H9 (cell line): Measurements from ENCODE around the gene ANAPC2. TPM values are rescaled to one million over a fixed set of nuclear protein-coding genes. Genes with fewer than 3 reads are reported as not detected.

Experiments used
- DNase-seq: peaks from one replicate; pipeline ENCODE4 v3.0.0-alpha.2; 2017
- H2AFZ ChIP-seq: one replicate; pipeline ENCODE4 v1.6.1; 2013; ENCODE audit warnings: mild to moderate bottlenecking, low read length, control low read depth, moderate library complexity
- H2AK5ac ChIP-seq: 2 replicates; pipeline ENCODE4 v1.6.1; 2013; ENCODE audit warnings: low read length, control low read depth, mixed read lengths; ENCODE audit not compliant: insufficient read length
- H2BK120ac ChIP-seq: one replicate; pipeline ENCODE4 v1.6.1; 2013; ENCODE audit warnings: low read depth, mild to moderate bottlenecking, low read length, control low read depth, inconsistent platforms; ENCODE audit not compliant: poor library complexity, severe bottlenecking
- H2BK12ac ChIP-seq: 2 replicates; pipeline ENCODE4 v1.6.1; 2013; ENCODE audit warnings: low read length, control low read depth, mixed read lengths, low read depth; ENCODE audit not compliant: insufficient read length
- H2BK15ac ChIP-seq: 2 replicates; pipeline ENCODE4 v1.6.1; 2013; ENCODE audit warnings: low read depth, low read length, control low read depth
- H2BK20ac ChIP-seq: one replicate; pipeline ENCODE4 v1.6.1; 2013; ENCODE audit warnings: low read depth, mild to moderate bottlenecking, low read length, control low read depth, inconsistent platforms; ENCODE audit not compliant: poor library complexity, severe bottlenecking
- H2BK5ac ChIP-seq: 2 replicates; pipeline ENCODE4 v1.6.1; 2013; ENCODE audit warnings: low read length, control low read depth, mixed read lengths; ENCODE audit not compliant: insufficient read length
- H3K14ac ChIP-seq: 2 replicates; pipeline ENCODE4 v1.6.1; 2013; ENCODE audit warnings: low read length, control low read depth; ENCODE audit not compliant: insufficient read depth
- H3K18ac ChIP-seq: 2 replicates; pipeline ENCODE4 v1.6.1; 2013; ENCODE audit warnings: low read depth, mild to moderate bottlenecking, mixed read lengths, low read length, control low read depth; ENCODE audit not compliant: insufficient read length
- H3K23ac ChIP-seq: 2 replicates; pipeline ENCODE4 v1.6.1; 2013; ENCODE audit warnings: low read length, control low read depth, mixed read lengths, low read depth; ENCODE audit not compliant: insufficient read length
- H3K23me2 ChIP-seq: 2 replicates; pipeline ENCODE4 v1.6.1; 2013; ENCODE audit warnings: low read depth, mild to moderate bottlenecking, mixed read lengths, low read length, control low read depth; ENCODE audit not compliant: insufficient read length, poor library complexity, severe bottlenecking
- H3K27ac ChIP-seq: 2 replicates; pipeline ENCODE4 v1.5.1; 2013; ENCODE audit warnings: low read length, control low read depth, mixed read lengths, low read depth; ENCODE audit not compliant: insufficient read length
- H3K27me3 ChIP-seq: 2 replicates; pipeline ENCODE4 v1.6.1; 2013; ENCODE audit warnings: low read length, control low read depth, inconsistent platforms; ENCODE audit not compliant: insufficient read depth
- H3K4ac ChIP-seq: 2 replicates; pipeline ENCODE4 v1.6.1; 2013; ENCODE audit warnings: low read depth, mild to moderate bottlenecking, control low read depth, inconsistent platforms, low read length, moderate library complexity
- H3K4me1 ChIP-seq: 2 replicates; pipeline ENCODE4 v1.6.1; 2013; ENCODE audit warnings: low read length, control low read depth, inconsistent platforms; ENCODE audit not compliant: insufficient read depth
- H3K4me2 ChIP-seq: 2 replicates; pipeline ENCODE4 v1.6.1; 2013; ENCODE audit warnings: low read length, control low read depth, mixed read lengths; ENCODE audit not compliant: insufficient read length, insufficient read depth
- H3K56ac ChIP-seq: 2 replicates; pipeline ENCODE4 v1.6.1; 2013; ENCODE audit warnings: low read depth, mild to moderate bottlenecking, mixed read lengths, low read length, control low read depth; ENCODE audit not compliant: insufficient read length
- H3K79me1 ChIP-seq: 2 replicates; pipeline ENCODE4 v1.6.1; 2013; ENCODE audit warnings: low read depth, mild to moderate bottlenecking, moderate library complexity, low read length, control low read depth, inconsistent platforms; ENCODE audit not compliant: insufficient read depth, poor library complexity, severe bottlenecking
- H3K79me2 ChIP-seq: 2 replicates; pipeline ENCODE4 v1.6.1; 2013; ENCODE audit warnings: low read length, control low read depth, inconsistent platforms; ENCODE audit not compliant: insufficient read depth
- H3K9ac ChIP-seq: 2 replicates; pipeline ENCODE4 v1.6.1; 2013; ENCODE audit warnings: low read length, control low read depth, mixed read lengths; ENCODE audit not compliant: insufficient read length; ENCODE audit errors: extremely low read depth
- H3K9me3 ChIP-seq: one replicate; pipeline ENCODE4 v1.6.1; 2013; ENCODE audit warnings: low read depth, low read length, inconsistent platforms; ENCODE audit not compliant: control insufficient read depth
- H3T11ph ChIP-seq: one replicate; pipeline ENCODE4 v1.6.1; 2013; ENCODE audit warnings: mild to moderate bottlenecking, low read length, control low read depth, inconsistent platforms
- H4K20me1 ChIP-seq: one replicate; pipeline ENCODE4 v1.6.1; 2013; ENCODE audit not compliant: control insufficient read depth, insufficient read length, insufficient read depth
- H4K5ac ChIP-seq: 2 replicates; pipeline ENCODE4 v1.6.1; 2013; ENCODE audit warnings: low read depth, mild to moderate bottlenecking, mixed read lengths, low read length, control low read depth; ENCODE audit not compliant: insufficient read length
- H4K8ac ChIP-seq: replicated peaks from 2 replicates; pipeline ENCODE4 v1.6.1; 2013; ENCODE audit warnings: low read length, control low read depth, mixed read lengths, low read depth; ENCODE audit not compliant: insufficient read length
- H4K91ac ChIP-seq: 2 replicates; pipeline ENCODE4 v1.6.1; 2013; ENCODE audit warnings: low read depth, mild to moderate bottlenecking, moderate library complexity, mixed read lengths, low read length, control low read depth; ENCODE audit not compliant: insufficient read length
- H3K27ac Mint-ChIP-seq, 3 experiments: 2 replicates in 2 of 3; 3 replicates in 1 of 3; pipeline ENCODE4 v1.8.0; 2020 to 2021; ENCODE audit warnings: mixed read lengths in 3 of 3, mild to moderate bottlenecking in 1 of 3, moderate library complexity in 1 of 3
- H3K27me3 Mint-ChIP-seq: 2 replicates; pipeline ENCODE4 v1.8.0; 2021; ENCODE audit warnings: low read depth, mild to moderate bottlenecking, moderate library complexity, mixed read lengths
- H3K36me3 Mint-ChIP-seq, 3 experiments: 2 replicates in 2 of 3; 3 replicates in 1 of 3; pipeline ENCODE4 v1.8.0; 2020 to 2021; ENCODE audit warnings: low read depth in 3 of 3, mixed read lengths in 3 of 3; ENCODE audit not compliant: insufficient read depth in 1 of 3
- H3K4me1 Mint-ChIP-seq, 2 experiments: 2 replicates each; pipeline ENCODE4 v1.8.0; 2020; ENCODE audit warnings: mixed read lengths in 2 of 2
- H3K4me3 Mint-ChIP-seq, 2 experiments: 2 replicates in 1 of 2; 3 replicates in 1 of 2; pipeline ENCODE4 v1.8.0; 2020 to 2021; ENCODE audit warnings: mild to moderate bottlenecking in 2 of 2, mixed read lengths in 2 of 2, moderate library complexity in 1 of 2
- H3K9me3 Mint-ChIP-seq, 2 experiments: 2 replicates in 1 of 2; 3 replicates in 1 of 2; pipeline ENCODE4 v1.8.0; 2020; ENCODE audit warnings: mild to moderate bottlenecking in 2 of 2, mixed read lengths in 2 of 2, moderate library complexity in 1 of 2
- WGBS: extraction: QIAGEN DNeasy Blood & Tissue Kit; methylation state at CpG from one replicate; pipeline ENCODE4 v1.1.7; 2013; ENCODE audit warnings: missing lambda C conversion rate, low lambda C conversion rate, mixed read lengths; ENCODE audit not compliant: insufficient read length; ENCODE audit errors: extremely low coverage; 5-methylcytosine and 5-hydroxymethylcytosine counted together
- total RNA-seq: library from RNA; stranded (reverse); gene quantifications from 2 replicates; pipeline ENCODE4 v1.2.1, GENCODE V29; 2021
- TF ChIP-seq, protein P1 (sequence below): fragments of 200-600 bp; sonication (generic); conservative IDR thresholded peaks from 3 replicates; pipeline ENCODE4 v1.8.0; 2021; ENCODE audit warnings: antibody characterized with exemption, mild to moderate bottlenecking

The ANAPC2 gene
- total RNA-seq, 1 experiment from 2014 or later: 54.8 TPM

DNA sequence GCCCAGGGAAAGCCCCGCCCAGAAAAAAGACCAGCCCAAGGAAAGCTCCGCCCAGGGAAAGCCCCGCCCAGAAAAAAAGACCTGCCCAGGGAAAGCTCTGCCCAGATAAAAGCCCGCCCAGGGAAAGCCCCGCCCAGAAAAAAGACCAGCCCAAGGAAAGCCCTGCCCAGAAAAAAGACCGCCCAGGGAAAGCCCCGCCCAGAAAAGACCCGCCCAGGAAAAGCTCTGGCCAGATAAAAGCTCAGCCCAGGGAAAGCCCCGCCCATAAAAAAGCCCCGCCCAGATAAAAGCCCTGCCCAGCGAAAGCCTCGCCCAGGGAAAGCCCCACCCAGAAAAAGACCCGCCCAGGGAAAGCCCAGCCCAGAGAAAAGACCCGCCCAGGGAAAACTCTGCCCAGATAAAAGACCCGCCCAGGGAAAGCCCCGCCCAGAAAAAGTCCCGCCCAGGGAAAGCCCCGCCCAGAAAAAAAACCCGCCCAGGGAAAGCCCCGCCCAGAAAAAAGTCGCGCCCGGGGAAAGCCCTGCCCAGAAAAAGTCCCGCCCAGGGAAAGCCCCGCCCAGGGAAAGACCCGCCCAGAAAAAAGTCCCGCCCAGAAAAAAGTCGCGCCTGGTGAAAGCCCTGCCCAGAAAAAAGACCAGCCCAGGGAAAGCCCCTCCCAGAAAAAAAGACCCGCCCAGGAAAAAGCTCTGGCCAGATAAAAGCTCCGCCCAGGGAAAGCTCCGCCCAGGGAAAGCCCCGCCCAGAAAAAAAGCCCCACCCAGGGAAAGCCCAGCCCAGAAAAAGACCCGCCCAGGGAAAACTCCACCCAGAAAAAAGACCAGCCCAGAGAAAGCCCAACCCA is 37.5 kb downstream of the ANAPC2 start:
- Histone ChIP-seq H3K27me3 (peaks cover 5% of the 10 kb centered on the region; the same call in 1 of the 2 replicates), H3K9me3 (no peaks in the 10 kb centered on the region), H3K9ac (no peak overlapping the region), H4K8ac (no peak overlapping the region), H4K91ac (no peak overlapping the region), H3K23ac (no peak overlapping the region), H2AFZ (no peak overlapping the region), H3K18ac (no peak overlapping the region), H3T11ph (no peak overlapping the region), H2BK15ac (no peak overlapping the region), H3K4me2 (no peak overlapping the region), H2BK12ac (no peak overlapping the region), H3K4ac (no peak overlapping the region), H2BK5ac (no peak overlapping the region), H2BK120ac (no peak overlapping the region), H3K79me2 (no peaks in the 10 kb centered on the region), H4K20me1 (no peaks in the 10 kb centered on the region), H3K27ac (no peak overlapping the region), H3K79me1 (no peaks in the 10 kb centered on the region), H3K23me2 (no peaks in the 10 kb centered on the region), H2BK20ac (no peak overlapping the region), H3K14ac (no peak overlapping the region), H4K5ac (no peak overlapping the region), H3K4me1 (no peaks in the 10 kb centered on the region; the same call in 1 of the 2 replicates), H3K56ac (no peak overlapping the region), H2AK5ac (no peak overlapping the region)
- DNase-seq: peak; percentile 85
- TF ChIP-seq, protein P1, sequence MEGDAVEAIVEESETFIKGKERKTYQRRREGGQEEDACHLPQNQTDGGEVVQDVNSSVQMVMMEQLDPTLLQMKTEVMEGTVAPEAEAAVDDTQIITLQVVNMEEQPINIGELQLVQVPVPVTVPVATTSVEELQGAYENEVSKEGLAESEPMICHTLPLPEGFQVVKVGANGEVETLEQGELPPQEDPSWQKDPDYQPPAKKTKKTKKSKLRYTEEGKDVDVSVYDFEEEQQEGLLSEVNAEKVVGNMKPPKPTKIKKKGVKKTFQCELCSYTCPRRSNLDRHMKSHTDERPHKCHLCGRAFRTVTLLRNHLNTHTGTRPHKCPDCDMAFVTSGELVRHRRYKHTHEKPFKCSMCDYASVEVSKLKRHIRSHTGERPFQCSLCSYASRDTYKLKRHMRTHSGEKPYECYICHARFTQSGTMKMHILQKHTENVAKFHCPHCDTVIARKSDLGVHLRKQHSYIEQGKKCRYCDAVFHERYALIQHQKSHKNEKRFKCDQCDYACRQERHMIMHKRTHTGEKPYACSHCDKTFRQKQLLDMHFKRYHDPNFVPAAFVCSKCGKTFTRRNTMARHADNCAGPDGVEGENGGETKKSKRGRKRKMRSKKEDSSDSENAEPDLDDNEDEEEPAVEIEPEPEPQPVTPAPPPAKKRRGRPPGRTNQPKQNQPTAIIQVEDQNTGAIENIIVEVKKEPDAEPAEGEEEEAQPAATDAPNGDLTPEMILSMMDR: no peak
- Mint-ChIP-seq H3K4me1 (peaks cover 0 to 11% of the 10 kb centered on the region in 2 experiments; a peak in 2 of 4 replicates), H3K9me3 (no peaks in the 10 kb centered on the region; a peak in 2 of 5 replicates), H3K36me3 (no peaks in the 10 kb centered on the region), H3K27me3 (peaks cover 37% of the 10 kb centered on the region), H3K4me3 (no peak overlapping the region; a peak in 1 of 5 replicates), H3K27ac (0 out of 7 replicates have a peak overlapping the region, but pooled peaks of 1 of the 3 experiments have one; percentile 58)
- WGBS: no CpG with 5 or more reads among the region's 34 CpGs
